Globus pallidus (tissue), 1 donor: ENCODE data around the gene TCEANC.
A peak's percentile ranks its signal among the peaks of the same experiment; 100 is the strongest.
"Not testable (repeated sequence)": the region's sequence is repeated elsewhere in the genome, so short reads cannot be mapped to it uniquely, and the experiment has no call there.

ENCODE experiments used
- DNase-seq: peaks from one replicate; pipeline ENCODE4 v3.0.0-alpha.2; 2015; ENCODE audit warnings: low spot score

The TCEANC gene, protein sequence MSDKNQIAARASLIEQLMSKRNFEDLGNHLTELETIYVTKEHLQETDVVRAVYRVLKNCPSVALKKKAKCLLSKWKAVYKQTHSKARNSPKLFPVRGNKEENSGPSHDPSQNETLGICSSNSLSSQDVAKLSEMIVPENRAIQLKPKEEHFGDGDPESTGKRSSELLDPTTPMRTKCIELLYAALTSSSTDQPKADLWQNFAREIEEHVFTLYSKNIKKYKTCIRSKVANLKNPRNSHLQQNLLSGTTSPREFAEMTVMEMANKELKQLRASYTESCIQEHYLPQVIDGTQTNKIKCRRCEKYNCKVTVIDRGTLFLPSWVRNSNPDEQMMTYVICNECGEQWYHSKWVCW

DNA sequence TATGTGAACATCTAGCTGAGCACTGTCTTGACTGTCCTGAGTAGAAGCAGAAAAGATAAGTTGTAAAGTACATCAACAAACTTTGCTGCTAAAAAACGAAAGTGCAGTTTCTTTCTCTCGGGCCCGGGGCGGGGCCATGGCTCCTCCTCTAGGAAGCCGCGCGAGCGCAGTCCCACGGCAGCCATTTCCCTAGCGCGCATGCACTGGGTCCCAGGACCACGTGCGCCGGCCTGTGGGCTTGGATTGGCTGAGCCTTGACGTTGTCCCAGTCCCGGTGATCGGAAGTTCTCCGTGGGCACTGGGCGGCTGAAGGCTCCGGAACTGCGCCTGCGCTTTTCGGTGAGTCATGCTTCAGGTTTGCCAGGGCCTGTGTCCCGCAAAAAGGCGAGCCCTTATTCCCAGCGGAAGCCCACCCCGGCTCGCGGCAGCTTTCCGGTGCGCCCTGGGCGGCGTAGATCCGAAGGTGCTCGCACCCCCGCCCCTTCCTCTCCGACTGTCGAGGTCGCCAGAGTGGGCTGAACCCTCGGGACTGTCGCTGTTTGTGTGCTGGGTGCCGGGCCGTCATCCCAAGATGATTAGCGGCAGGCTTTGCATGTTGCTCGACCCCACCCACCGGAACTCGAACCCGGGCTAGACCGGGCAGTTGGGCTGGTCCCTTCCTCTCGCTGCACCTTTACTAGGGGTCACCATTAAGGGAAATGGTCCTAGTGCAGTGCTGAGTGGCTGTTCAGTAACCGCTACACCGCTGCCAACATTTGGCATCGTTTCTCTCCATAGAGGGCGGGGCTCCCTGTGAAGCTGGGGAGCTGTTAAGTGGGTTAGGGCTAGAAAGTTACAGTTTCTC, at the start of gene TCEANC:
TCEANC (plus strand) TSS at position 292 of the 844 bp plus-strand sequence. CDS start 9,368 bp downstream, outside the sequence.
- DNase-seq: peak; percentile 89

DNA sequence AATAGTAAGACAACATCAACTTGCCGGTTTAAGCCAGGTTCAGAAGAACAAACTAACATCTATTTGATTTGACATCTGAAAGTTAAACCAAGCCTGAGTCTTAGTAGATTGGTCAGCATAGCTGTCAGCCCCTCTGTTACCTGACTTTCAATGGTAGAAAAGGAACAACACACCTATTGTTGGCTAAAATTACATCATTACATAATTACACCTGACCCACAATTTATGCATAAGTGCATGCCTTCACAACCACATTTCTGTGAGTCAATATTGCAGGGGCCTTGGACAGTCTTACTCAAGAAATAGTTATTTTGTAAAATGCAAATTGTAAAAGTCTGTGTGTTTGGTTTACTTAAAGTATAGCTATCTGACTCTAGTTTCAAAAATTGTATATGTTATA, 47.3 kb upstream of the TCEANC start:
- no peak for DNase-seq

DNA sequence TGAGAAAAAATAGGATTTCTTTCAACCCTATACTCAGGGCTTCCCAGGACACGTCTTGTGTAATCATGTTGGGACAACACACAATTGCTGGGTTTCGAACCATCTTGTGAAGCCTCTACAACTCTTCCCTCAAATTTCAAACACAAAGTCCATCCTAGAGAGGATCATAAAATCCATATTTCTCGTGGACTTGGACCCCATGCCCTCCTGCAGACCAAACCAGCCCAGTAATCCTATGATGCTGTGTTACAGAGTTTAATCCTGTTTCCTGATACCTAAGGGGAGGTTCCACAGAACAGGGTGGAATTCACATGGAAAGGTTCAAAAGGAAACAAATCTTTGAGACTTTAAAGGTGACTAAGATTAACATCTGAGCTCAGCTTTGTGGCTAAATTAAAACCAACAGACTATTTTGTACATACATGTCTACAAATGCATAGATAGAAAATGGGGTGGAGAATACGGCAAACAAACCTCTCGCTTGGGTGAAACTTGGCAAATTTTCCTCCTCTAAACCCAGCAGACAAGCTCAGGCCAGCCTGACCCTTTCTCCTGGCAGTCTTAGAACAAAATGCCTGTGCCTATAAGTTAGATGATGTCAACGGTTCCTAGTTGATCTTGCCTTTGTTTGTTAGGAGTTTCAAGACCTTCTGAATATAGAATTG, 45.5 kb upstream of the TCEANC start:
- DNase-seq: no peak

DNA sequence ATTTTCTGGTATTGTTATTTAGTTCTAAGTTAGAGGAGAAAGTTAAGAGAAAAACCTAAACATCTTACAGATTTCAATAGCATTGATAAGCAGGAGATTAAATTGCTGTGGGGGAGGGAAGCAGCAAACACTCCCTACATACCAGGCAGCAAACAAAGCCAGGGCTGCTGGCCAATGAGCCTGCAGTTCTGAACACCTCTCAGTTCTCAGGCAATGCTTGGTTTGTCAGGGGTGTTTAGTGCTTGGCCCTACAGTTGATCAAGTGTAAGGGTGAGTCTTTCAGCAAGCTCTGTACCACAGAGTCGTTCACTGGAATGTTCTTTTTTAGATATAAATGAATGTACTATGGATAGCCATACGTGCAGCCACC, 45.0 kb upstream of the TCEANC start:
- no peak for DNase-seq

DNA sequence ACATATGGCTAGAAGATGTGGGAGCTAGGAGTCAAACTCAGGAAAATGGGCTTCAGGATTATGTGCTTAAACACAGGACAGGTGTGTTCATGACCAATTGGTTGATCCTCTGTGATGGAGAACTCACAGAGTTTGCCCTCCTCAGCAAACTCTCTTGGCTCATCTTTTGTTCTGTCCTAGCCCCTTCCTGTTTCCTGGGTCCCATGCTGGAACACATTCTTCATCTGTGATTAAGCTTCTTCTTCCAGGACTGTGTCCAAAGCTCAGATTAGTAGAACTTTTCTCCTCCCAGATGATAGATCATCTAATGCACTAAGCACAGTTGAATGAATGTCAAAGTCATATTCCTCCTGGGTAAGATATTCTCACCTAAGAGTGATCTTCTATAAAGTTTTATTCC, 38.8 kb upstream of the TCEANC start:
- no peak for DNase-seq

DNA sequence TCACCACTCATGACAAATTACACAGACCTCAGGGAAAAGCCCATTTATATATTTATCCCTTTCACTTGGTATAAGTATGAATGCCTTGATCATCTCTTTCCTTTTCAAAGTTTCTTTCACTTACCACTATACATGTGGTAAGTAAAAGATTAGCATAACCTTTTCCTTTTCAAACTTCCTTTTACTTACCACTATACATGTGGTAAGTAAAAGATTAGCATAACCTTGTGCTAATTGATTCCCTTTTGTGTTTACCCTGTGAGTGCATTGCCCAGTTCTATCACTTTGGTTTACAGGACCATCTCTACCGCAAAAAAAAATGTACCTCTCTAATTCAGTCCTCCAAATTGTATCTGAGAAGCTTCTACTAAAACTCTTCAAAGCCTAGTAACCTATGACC, 32.7 kb upstream of the TCEANC start:
- no peak for DNase-seq

DNA sequence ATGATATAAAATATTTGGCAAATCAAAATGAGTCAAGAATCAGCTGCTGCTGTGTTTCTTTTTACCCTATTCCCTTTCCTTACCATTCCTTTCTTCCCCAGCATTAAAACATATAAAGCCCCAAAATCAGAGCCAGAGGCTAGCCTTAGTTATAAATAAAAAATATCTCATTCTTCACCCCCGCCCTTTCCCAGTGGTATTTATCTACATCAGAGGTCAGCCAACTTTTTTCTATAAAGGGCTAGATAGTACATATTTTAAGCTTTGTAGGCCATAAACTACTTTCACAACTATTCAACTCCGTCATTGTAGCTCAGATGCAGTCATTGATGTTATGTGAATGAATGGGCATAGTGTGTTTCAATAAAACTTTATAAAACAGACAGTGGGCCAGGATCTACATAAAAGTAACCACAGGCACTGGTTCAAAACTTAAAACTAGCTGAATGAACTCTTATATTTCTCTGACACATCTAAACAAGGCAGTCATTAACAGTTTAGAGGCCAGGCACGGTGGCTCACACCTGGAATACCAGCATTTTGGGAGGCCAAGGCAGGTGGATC, 30.5 kb upstream of the TCEANC start:
- DNase-seq: no peak

DNA sequence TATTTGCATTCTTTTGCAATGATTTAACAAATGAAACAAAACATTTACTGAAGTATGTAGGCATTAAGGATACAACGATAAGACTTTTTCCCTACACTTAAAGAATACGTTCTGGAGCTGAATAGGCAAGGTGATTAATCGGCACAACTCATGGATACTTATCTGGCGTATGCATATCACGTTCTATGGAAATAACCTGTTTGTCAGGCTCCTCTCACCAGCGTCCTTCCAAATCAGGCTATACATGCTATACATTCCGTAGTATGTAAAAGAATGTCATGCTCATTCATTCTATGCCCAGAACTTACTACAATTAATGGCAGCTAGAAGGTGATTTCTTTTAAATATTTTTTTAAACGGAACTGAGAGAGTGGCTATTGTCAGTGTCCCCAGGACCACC, 25.6 kb upstream of the TCEANC start:
- no peak for DNase-seq

DNA sequence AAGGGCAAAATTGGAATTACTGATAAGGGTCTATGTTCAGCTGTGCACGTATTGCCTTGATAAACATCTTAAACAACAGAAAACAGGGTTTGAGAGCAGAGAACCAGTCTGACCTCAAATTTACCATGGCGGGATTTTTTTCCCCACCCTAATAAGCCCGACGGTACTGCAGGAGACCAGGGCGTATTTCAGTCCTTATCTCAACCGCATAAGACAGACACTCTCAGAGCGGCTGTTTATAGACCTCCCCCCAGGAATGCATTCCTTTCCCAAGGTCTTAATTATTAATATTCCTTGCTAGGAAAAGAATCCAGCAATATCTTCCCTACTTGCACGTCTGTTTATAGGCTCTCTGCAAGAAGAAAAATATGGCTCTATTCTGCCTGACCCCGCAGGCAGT, 15.7 kb upstream of the TCEANC start:
- DNase-seq: not testable (repeated sequence)

DNA sequence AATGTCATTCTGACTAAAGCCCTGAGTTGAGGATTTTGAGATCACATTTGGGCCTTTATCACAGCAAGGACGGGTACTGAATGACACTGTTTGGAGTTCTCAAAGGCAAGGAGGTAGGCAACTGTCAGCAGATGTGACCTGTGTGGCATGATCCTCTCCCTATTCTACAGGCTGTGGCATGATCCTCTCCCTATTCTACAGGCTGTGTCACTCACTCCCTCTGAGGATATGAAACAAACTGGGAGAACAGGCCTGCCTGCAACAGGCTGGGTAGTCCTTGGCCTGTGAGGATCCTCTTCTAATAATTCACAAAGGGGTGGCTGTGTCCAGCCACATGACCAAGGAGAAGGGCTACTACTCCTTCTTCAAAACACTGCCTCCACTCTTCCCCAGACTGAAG, 14.9 kb upstream of the TCEANC start:
- no peak for DNase-seq

DNA sequence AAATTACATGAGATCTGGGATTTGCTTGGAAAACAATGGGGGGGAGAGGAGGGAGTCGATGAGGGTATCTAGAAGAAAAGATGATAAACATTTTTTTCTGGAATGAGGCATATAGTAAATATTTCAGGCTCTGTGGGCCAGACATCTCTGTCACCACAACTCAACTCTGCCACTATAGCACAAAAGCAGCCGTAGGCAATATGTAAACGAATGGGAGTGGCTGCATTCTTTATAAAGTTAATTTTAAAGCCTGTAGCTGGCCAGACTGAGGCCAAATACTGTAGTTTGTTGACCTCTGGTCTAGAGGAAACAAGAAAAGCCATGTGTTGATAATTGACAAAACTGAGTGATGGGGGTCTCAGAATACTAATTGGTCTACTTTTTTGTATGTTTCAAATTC, 14.1 kb upstream of the TCEANC start:
- no peak for DNase-seq

DNA sequence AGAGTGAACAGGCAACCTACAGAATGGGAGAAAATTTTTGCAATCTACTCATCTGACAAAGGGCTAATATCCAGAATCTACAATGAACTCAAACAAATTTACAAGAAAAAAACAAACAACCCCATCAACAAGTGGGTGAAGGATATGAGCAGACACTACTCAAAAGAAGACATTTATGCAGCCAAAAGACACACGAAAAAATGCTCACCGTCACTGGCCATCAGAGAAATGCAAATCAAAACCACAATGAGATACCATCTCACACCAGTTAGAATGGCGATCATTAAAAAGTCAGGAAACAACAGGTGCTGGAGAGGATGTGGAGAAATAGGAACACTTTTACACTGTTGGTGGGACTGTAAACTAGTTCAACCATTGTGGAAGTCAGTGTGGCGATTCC, 11.3 kb upstream of the TCEANC start:
- not testable (repeated sequence) for DNase-seq

DNA sequence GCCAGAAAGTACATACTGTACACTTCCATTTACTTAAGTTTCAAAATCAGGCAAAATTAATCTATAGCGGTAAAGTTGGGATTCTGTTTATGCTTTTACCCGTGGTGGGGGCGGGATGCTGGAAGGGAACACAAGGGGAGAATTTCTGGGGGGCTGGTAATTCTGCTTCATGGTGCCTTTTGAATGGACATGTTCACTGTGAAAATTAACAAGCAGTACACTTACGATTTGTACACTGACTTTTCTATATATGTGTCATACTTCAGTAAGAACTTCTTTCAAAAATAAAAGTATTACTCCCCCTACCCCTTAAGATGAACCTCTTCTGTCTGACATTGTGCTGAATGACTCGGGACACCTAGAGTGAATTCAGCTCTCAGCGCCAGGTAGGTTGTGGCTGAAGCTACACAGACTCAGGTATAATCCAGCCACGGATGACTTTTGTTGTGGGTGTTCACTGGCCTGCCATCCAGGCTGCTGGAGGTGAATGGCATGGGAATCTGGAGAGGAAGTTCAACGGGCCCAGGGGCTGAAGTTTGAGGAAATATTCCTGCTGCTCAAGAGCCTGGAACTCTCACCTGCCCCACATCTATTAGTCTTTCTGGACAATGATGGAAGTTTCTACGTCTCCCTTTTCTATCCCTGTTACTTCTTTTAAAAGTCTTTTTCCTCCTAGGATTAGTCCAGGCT, 7.3 kb upstream of the TCEANC start:
- DNase-seq: no peak

DNA sequence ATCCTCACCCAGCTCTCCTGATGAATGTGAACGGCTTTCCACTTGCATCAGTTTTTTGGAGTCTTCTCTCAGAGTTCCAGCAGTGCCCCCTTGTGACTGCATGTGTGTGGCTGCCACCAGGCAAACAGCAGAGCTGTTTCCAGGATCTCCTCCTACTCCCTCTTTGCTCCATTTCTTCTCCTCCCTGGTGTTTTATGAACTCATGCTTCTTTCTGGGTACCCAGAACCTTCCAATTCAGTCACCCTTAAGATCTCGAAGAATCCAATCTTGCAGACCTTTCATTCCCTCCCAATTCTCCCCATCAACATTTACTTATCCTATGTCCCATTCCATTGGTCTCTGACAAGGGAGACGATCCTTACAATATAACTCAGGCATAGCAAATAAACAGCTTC, 6.8 kb upstream of the TCEANC start:
- peak; percentile 37 for DNase-seq

DNA sequence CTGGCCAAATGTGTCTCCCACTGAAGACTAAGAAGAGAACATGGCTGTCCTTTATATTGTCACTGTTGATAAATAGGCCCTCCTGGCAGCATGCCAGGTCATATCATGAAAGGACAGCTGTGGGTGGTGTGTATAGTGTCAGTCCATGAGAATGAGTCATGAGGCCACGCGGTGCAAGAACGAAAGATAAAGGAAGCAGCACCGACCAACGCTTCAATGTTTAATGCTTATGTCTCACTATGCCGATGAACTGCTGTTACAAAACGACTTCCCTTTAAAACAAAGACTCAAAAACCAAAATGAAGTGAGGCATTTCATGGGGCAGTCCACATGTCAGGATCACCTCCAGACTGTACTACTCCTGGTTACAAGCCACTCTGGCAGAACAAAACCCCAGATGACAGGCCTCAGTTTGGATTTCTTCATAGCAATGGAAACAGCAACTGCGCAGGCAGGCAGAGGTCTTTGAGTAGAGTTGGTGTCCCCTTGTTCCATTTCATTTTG, 5.2 kb upstream of the TCEANC start:
- no peak for DNase-seq

DNA sequence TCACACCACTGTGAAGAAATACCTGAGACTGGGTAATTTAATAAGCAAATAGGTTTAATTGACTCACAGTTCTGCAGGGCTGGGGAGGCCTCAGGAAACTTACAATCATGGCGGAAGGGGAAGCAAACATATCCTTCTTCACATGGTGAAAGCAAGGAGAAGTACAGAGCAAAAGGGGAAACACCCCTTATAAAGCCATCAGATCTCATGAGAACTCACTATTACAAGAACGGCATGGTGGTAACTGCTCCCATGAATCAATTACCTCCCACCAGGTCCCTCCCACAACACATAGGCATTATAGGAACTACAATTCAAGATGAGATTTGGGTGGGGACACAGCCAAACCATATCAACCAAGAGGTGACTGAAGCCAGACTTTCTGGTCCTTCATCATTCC, 4.6 kb upstream of the TCEANC start:
- DNase-seq: not testable (repeated sequence)

DNA sequence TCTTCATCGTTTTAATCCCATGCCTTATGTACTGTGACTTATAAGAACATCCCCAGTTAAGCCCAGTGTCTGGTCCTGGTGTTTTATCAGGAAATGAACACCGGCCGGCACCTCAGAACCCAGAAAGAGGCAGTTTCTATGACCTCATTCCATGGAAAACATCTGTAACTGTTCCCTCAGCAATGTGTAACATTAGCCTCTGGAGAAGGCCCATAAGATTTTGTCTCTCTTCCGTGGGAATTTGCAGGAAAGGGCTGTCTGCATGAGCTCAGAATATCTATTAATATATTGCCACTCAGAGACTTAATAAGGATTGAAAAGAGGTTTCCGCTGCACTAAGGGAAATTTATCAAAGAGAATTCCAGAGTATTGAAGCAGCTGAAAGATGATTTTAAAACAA, 3.1 kb upstream of the TCEANC start:
- DNase-seq: no peak

DNA sequence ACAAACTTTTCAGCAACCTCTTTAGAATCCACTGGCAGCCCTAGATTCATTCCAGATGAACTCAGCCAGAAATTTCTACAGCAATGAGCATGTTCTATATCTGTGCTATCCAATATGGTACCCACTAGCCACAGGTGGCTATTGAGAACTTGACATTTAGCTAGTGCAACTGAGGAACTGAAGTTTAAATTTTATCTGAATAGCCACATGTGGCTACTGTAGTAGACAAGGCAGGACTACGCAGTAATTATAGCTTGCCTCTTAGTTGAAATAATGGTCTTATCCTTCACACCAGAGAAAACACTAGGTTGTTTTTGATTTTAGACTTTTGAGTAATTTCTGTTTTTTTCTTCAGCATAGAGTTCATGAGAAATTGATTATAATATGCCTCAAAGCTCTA, 2.6 kb upstream of the TCEANC start:
- DNase-seq: no peak

DNA sequence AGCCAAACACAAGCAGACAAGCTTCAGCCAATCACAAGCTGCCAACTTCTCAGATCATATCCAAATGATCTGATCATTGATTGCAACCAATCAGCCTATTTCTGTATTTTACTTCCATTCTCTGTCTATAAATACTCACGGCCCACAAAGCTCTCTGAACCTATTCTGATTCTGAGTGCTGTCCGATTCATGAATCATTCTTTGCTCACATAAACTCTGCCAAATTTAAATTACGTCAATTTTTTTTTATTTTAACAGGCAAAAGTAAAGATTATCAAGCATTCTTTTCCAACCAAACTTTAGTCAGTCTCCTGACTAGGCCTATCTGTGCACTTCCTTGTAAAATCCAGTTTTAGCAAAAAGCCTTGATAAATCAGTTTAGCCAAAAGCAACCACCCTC, 1.8 kb upstream of the TCEANC start:
- no peak for DNase-seq

DNA sequence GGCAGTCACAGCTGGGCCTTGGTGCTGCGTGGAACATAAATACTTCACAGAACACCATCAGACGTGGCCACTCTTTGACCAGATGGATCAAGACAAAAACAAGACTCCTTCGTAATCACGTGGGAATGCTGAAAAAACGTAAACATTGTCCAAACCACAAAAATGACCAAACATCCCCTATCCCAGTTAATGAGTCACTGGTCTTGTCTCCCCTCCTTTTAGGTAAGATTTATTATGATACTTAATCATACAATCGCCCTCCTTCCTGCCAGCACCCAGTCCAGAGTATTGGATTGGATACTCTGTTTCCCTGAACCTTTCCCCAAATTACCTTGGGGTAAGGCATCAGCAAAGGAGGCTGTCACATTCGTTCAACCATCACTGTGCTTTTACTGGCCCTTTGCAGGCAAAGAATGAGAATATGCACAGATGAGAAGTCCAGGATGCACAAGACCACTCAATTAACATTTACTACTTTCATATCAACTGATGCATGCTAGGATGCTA, 601 bp upstream of the TCEANC start:
- DNase-seq: no peak

DNA sequence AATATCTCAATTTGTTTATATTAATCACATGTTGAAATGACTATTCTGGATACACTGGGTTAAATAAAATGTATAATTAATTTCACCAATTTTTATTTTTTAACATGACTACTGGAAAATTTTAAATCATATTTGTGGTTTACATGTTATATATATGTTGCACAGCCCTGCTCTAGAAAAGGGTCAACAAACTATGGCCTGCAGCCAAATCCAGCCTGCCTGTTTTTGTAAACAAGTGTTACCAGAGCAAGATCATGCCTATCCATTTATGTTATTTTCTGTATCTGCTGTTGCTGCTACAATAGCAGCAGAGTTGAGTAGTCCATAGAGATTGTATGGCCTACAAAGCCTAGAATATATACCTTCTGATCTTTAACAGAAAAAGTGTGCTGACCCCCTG, 1.2 kb downstream of the TCEANC start:
- no peak for DNase-seq

DNA sequence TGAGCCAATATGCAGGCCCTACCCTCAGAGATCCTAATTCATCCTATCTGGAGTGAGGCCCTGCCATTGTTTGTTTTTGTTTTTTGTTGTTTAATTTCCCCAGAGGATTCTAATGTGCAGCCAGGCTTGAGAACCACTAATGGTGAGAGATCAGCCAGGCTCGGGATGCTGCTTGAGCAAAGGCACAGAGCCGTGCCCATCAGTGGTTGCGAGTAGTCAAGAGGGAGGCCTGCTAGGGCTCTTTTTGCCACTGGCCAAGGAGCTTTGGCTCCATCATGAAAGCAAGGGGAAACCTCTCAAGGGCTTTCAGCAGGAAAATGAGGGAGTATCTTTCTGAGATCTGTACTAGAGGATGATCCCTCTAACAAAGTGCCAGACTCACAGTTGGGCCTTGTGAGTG, 2.7 kb downstream of the TCEANC start:
- no peak for DNase-seq
